ENCODE results near the gene RAMP2.
A peak's percentile ranks its signal among the peaks of the same experiment; 100 is the strongest.
"Not testable (repeated sequence)": the region's sequence is repeated elsewhere in the genome, so short reads cannot be mapped to it uniquely, and the experiment has no call there.

The RAMP2 gene

DNA sequence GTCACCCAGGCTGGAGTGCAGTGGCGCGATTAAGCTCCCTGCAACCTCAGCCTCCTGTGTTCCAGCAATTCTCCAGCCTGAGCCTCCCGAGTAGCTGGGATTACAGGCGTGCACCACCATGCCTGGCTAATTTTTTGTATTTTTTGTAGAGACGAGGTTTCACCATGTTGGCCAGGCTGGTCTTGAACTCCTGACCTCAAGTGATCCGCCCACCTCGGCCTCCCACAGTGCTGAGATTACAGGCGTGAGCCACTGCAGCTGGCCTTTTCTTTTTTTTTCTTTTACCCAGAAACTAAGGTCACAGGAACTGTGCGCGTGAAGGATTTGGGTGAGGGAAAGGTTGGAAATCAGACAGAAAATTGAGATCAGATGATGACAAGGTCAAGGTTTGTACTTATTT is 8.9 kb downstream of the RAMP2 start:
- DNase-seq (ENCODE audit: low spot score) = not testable (repeated sequence)

- DNase-seq (ENCODE audit: low spot score) = no peak
These were observed 11.9 kb downstream of the RAMP2 start for GRCh38 chr17:42772945-42773289.

- peak; percentile 74 for DNase-seq (ENCODE audit: low spot score)
These were observed 12.4 kb downstream of the RAMP2 start, which contains the start of gene VPS25 for GRCh38 chr17:42773290-42774035. VPS25 (plus strand) TSS chr17:42773449; CDS start chr17:42773476, 27 bp downstream.

DNA sequence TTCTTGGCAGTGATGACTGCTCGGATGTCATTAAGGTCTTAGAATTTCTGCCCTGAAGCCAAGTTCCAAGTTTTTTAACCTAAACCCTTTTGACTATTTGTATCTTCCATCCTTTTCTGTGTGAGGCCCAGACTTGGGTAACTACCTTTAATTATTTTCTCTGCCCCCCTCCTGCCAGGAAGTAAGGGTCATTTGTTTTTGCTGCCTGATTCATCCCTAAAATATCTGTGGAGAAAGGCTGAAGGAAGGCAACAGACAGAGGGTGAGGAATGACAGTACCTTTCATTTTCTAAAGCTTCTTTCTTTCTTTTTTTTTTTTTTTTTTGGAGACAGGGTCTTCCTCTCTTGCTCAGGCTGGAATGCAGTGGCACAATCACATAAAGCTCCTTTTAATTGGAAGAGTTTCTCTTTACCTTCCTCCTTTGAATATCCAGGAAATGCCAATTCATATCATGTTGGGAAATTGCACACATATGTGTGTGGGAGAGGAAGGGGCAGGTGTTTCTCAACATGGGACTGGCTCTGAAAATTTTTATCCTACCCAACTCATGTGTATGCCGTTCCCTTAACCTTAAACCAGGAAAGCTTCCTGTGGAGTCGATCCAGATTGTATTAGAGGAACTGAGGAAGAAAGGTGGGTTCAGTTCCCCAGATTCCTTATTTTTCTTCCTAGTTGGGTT is 13.2 kb downstream of the RAMP2 start:
- DNase-seq (ENCODE audit: low spot score) = no peak

DNA sequence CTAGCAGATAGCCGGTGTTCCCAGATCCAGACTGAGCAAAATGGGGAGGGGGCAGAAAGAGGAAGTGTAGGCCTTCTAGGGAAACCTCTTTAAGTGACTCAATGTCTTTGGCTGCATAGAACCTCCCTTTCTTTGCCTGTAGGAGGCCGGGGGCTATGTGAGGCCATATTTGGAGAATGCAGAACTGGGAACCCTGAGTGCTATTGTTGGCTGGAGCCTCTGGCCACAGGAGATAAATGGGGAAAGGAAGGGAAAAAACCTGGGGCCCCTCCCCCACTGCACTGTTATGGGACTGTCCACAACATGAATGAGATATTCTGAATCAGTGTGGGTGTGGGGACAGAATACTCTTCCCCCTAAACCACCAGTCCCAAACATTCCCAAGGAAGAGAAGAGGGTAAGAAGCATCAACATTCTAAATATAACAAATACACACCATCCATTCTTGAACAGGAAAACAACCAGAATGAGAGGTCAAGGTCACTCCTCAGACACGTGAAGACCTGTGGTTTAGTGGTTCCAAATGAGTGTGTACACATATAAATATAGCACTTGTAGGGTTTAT is 14.6 kb downstream of the RAMP2 start:
- no peak for DNase-seq (ENCODE audit: low spot score)

DNA sequence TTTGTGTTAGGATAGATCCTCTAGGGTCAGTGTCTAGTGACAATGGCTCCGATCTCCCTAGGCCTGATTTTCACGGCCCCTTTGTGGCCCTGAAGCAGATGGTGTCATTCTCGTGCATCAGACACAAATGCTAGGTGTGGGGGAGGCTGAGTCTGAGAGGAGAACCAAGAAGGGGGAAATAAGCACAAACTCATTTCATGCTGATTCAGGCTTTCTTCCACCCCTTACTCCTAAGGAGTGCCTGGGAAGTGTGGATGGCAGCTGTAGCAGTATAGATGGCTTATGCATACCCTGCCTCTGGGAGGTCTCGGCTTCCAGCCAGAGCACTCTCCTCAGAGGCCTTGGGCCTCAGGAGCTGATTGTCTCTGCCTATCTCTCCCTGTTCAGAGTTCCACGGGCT is 17.5 kb downstream of the RAMP2 start:
- DNase-seq (ENCODE audit: low spot score) = no peak

GRCh38 chr17:42779304-42779935 is 18.4 kb downstream of the RAMP2 start:
- DNase-seq (ENCODE audit: low spot score) = no peak

- DNase-seq (ENCODE audit: low spot score) = peak; percentile 87
These were observed 19.2 kb downstream of the RAMP2 start, which contains the start of gene WNK4 for GRCh38 chr17:42779936-42780850. WNK4 (plus strand) TSS chr17:42780610; CDS start chr17:42780699, 89 bp downstream.

DNA sequence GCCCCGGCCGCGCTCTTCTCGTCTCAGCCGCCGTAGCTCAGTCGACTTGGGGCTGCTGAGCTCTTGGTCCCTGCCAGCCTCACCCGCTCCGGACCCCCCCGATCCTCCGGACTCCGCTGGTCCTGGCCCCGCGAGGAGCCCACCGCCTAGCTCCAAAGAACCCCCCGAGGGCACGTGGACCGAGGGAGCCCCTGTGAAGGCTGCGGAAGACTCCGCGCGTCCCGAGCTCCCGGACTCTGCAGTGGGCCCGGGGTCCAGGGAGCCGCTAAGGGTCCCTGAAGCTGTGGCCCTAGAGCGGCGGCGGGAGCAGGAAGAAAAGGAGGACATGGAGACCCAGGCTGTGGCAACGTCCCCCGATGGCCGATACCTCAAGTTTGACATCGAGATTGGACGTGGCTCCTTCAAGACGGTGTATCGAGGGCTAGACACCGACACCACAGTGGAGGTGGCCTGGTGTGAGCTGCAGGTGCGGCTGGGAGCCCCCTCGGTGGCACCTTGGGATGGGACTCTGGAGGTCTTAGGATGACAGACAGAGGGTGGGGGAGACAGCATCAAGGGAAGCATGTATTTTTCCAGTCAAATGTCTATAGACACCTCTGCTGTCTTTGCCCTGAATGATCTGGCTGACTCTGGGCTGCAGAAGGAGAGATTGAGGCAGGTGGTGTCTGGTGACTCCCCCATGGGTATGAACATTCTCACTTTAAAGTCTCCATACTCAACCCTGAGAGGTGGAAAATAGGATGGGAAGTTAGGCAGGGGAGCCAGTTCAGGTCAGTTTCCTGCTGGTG is 20.0 kb downstream of the RAMP2 start:
- no peak for DNase-seq (ENCODE audit: low spot score)

GRCh38 chr17:42781639-42782165 is 20.7 kb downstream of the RAMP2 start:
- DNase-seq (ENCODE audit: low spot score) = no peak

GRCh38 chr17:42782166-42783061 is 21.4 kb downstream of the RAMP2 start:
- no peak for DNase-seq (ENCODE audit: low spot score)

DNA sequence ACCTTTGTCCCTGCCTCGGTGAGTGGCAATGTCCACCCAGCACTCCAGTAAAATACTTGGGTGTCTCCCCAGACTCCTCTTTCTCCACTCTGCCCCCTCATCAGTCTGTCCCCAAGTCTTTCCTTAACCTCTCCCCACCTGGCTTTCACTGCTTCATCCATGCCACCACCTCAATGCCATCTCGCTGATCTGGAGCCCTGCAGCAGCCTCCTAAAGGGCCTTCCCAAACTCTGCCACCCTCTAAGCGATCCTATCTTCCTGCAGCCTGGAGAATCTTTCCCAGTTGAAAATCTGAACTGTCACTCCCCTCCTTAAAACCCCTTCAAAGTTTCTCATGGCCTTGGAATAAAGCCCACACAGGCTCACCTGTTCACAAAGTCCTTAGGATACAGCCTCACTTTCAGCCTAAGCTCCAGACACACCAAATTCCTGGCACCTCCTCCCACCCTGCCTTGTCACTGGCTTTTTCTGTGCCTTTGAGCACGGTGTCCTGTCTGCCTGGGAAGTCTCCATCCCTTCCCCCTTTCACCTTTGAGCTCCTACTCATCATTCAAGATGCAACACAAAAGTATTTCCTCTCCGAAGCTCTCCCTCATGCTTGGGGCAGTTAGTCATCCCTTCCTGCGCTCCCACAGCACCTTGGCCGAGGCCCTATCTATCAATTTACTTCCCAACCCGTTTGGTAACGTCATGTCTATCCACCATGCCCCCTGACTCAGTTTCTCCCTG is 22.2 kb downstream of the RAMP2 start:
- DNase-seq (ENCODE audit: low spot score) = no peak

DNA sequence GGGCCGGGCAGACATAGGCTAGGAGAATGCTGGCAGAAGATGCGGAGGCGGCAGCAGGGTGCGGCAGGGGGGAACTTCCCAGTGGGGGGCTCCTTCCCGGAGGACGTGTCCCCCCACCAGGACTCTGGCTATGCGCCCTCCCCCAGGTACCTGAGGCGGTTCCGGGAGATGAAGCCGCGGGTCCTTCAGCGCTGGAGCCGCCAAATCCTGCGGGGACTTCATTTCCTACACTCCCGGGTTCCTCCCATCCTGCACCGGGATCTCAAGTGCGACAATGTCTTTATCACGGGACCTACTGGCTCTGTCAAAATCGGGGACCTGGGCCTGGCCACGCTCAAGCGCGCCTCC is 22.7 kb downstream of the RAMP2 start:
- no peak for DNase-seq (ENCODE audit: low spot score)

- no peak for DNase-seq (ENCODE audit: low spot score)
These were observed 23.4 kb downstream of the RAMP2 start for GRCh38 chr17:42784409-42784808.

DNA sequence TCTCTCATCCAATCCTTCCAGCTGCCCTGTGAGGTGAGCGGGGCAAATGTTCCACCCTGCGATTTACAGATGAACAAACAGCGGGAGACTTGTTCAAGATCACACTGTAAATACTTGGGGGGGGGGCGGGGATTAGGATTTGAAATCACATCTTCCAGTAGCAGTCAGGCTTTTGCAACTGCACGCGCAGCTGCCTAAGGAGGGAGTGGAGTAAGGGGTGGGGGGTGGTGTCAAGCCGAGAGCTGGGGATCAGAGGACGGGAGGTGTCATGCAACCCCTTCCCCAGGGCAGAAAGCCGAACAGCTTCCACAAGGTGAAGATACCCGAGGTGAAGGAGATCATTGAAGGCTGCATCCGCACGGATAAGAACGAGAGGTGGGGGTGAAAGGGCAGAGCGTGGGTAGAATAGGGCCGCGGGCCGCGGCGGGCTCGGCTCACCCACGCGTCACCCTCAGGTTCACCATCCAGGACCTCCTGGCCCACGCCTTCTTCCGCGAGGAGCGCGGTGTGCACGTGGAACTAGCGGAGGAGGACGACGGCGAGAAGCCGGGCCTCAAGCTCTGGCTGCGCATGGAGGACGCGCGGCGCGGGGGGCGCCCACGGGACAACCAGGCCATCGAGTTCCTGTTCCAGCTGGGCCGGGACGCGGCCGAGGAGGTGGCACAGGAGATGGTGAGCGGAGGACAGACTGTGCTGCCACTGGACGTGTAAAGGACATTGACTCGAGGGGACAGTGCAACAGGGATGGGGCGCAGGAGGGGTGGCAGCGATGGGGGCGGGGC is 24.0 kb downstream of the RAMP2 start:
- no peak for DNase-seq (ENCODE audit: low spot score)

DNA sequence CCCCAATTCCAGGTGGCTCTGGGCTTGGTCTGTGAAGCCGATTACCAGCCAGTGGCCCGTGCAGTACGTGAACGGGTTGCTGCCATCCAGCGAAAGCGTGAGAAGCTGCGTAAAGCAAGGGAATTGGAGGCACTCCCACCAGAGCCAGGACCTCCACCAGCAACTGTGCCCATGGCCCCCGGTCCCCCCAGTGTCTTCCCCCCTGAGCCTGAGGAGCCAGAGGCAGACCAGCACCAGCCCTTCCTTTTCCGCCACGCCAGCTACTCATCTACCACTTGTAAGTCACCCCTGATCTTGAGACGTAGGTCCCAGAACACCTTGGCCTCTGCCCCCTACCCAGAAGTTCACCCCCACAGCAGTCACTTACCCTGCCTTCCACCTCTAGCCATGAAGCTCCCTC is 26.2 kb downstream of the RAMP2 start:
- no peak for DNase-seq (ENCODE audit: low spot score)

DNA sequence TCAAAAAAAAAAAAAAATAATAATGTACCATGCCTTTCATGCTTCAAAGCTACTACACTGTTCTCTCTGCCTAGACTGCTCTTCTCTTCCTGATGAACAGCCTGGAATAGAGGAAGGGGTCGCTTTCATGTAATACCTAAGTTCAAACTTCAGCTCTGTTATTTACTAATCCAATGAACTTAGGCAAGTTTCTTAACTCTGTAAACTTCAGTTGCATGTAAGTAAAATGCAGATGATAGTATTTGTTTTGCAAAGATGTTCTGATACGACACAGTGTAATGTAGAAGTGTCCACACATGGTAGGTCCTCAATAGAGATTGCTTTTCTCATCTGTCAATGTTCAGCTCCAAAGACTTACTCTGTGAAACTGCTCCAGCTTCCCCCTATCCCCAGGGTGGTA is 30.9 kb downstream of the RAMP2 start:
- DNase-seq (ENCODE audit: low spot score) = no peak

GRCh38 chr17:42792545-42792944 is 31.5 kb downstream of the RAMP2 start:
- DNase-seq (ENCODE audit: low spot score) = no peak

All from HuH-7.5 (cell line).